Measurements from ENCODE around the gene SLC2A4RG.

DNA sequence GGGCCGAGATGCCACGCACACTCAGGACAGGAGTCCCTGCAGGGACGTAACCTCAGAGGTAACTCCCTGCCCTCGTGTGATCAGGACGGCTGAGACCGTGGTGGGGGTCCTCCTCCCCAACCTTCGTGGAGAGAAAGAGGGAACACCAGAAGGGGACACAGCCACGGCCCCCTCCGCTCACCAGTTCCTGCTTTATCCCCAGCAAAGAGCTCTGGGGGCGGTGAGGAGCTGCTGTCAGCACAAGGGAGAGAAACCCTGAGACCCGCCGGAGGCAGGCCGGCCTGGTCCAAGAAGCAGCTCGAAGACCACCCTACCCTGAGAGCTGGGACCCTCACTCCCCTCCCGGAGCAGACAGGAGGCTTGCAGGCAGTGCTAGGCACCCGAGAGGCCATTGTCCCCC lies 44.4 kb downstream of the SLC2A4RG start:
- TF ChIP-seq EZH2 (IDR thresholded peaks at IDR 0.05; ENCODE audit: insufficient read depth, poor library complexity, severe bottlenecking) (no peak), EZH2phosphoT487 (IDR thresholded peaks at IDR 0.05; ENCODE audit: insufficient read depth, low read depth) (no peak)

Data from GM23248 (cell line).